ENCODE data around the gene PDGFC. TPM values are rescaled to one million over a fixed set of nuclear protein-coding genes. Genes with fewer than 3 reads are reported as not detected.

The PDGFC gene
- total RNA-seq, 1 donor from 2014 or later, result 82.5 TPM

- no peak overlapping the region for H3K4me3 ChIP-seq (ENCODE audit: low read depth, low read length)
- H3K36me3 ChIP-seq (ENCODE audit: control insufficient read depth, insufficient read depth, low read length), result no peaks in the 10 kb centered on the region
- TF ChIP-seq, protein P1, sequence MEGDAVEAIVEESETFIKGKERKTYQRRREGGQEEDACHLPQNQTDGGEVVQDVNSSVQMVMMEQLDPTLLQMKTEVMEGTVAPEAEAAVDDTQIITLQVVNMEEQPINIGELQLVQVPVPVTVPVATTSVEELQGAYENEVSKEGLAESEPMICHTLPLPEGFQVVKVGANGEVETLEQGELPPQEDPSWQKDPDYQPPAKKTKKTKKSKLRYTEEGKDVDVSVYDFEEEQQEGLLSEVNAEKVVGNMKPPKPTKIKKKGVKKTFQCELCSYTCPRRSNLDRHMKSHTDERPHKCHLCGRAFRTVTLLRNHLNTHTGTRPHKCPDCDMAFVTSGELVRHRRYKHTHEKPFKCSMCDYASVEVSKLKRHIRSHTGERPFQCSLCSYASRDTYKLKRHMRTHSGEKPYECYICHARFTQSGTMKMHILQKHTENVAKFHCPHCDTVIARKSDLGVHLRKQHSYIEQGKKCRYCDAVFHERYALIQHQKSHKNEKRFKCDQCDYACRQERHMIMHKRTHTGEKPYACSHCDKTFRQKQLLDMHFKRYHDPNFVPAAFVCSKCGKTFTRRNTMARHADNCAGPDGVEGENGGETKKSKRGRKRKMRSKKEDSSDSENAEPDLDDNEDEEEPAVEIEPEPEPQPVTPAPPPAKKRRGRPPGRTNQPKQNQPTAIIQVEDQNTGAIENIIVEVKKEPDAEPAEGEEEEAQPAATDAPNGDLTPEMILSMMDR (IDR thresholded peaks at IDR 0.05; ENCODE audit: insufficient read depth, low read length, poor library complexity, severe bottlenecking), result no peak
- no peaks in the 10 kb centered on the region for H3K27me3 ChIP-seq (ENCODE audit: control insufficient read depth, insufficient read depth, low read length)
- DNase-seq (ENCODE audit: low read depth), result no peak
These were observed 184.9 kb downstream of the PDGFC start for GRCh38 chr4:156786713-156787112.

GRCh38 chr4:156784970-156785369, 186.6 kb downstream of the PDGFC start:
- TF ChIP-seq, protein P1 (IDR thresholded peaks at IDR 0.05; ENCODE audit: insufficient read depth, low read length, poor library complexity, severe bottlenecking), result no peak
- no peak for DNase-seq (ENCODE audit: low read depth)
- Histone ChIP-seq H3K27me3 (ENCODE audit: control insufficient read depth, insufficient read depth, low read length) (no peaks in the 10 kb centered on the region), H3K36me3 (ENCODE audit: control insufficient read depth, insufficient read depth, low read length) (no peaks in the 10 kb centered on the region), H3K4me3 (ENCODE audit: low read depth, low read length) (no peak overlapping the region)

GRCh38 chr4:156783966-156784365, 187.6 kb downstream of the PDGFC start:
- Histone ChIP-seq H3K36me3 (ENCODE audit: control insufficient read depth, insufficient read depth, low read length) (no peaks in the 10 kb centered on the region), H3K4me3 (ENCODE audit: low read depth, low read length) (no peak overlapping the region), H3K27me3 (ENCODE audit: control insufficient read depth, insufficient read depth, low read length) (no peaks in the 10 kb centered on the region)
- no peak for DNase-seq (ENCODE audit: low read depth)
- TF ChIP-seq, protein P1 (IDR thresholded peaks at IDR 0.05; ENCODE audit: insufficient read depth, low read length, poor library complexity, severe bottlenecking), result no peak

DNA sequence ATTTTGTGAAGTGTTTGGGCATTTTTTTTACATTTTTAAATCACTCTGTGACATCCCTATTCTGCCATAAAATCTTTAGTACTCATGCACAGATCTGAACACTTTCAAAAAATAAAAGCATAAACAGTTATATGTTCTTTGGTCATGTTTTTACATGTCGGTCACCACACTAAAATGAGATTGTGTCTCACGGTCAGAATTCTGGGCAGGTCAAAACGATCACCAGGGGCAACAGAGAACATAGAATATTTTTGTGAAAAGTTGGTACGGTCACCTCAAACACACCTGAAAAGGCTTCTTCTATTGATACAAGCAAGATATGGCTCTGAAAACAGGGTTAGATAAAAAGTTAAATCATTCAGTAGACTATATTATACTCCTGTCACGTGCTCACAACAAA, 189.1 kb downstream of the PDGFC start:
- Histone ChIP-seq H3K36me3 (ENCODE audit: control insufficient read depth, insufficient read depth, low read length) (no peaks in the 10 kb centered on the region), H3K4me3 (ENCODE audit: low read depth, low read length) (no peak overlapping the region), H3K27me3 (ENCODE audit: control insufficient read depth, insufficient read depth, low read length) (no peaks in the 10 kb centered on the region)
- DNase-seq (ENCODE audit: low read depth), result no peak
- TF ChIP-seq, protein P1 (IDR thresholded peaks at IDR 0.05; ENCODE audit: insufficient read depth, low read length, poor library complexity, severe bottlenecking), result no peak

DNA sequence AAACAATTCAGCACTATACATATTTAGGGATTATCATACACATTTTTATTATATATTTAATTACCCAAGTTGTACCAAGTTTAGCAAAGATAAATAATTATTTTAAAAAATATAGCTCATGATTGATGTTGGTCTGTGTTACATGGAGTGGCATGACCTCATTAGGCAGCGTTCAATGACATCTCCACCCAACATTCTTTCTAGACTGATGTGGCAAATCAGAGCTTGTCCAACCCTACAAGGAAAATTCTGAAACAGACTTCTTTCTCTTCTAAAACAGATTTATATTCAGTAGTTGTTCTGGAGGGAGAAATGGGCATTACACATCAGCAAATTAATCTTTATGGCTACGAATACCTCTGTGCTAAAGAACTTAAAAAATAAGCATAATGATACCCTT, 189.7 kb downstream of the PDGFC start:
- Histone ChIP-seq H3K27me3 (ENCODE audit: control insufficient read depth, insufficient read depth, low read length) (no peaks in the 10 kb centered on the region), H3K36me3 (ENCODE audit: control insufficient read depth, insufficient read depth, low read length) (no peaks in the 10 kb centered on the region), H3K4me3 (ENCODE audit: low read depth, low read length) (no peak overlapping the region)
- TF ChIP-seq, protein P1 (IDR thresholded peaks at IDR 0.05; ENCODE audit: insufficient read depth, low read length, poor library complexity, severe bottlenecking), result no peak
- no peak for DNase-seq (ENCODE audit: low read depth)

DNA sequence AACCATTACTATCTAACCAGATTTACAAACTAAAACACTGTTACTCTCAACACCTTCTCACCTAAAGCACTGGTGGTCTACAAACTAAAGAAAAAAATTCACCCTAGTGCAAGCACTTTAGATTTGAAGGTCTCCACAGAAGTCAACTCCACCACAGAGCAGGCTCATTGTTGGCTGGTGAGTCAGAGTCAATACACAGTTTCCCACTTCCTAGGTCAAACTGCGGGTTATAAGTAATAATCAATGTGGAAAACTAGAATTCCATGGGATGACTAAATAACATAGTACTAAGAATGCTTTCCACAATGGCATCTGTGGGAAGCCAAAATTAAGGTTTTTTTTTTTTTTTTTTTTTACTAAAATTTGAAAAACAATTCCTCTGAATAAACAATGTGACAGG, 191.8 kb downstream of the PDGFC start:
- Histone ChIP-seq H3K27me3 (ENCODE audit: control insufficient read depth, insufficient read depth, low read length) (no peaks in the 10 kb centered on the region), H3K36me3 (ENCODE audit: control insufficient read depth, insufficient read depth, low read length) (no peaks in the 10 kb centered on the region), H3K4me3 (ENCODE audit: low read depth, low read length) (no peak overlapping the region)
- TF ChIP-seq, protein P1 (IDR thresholded peaks at IDR 0.05; ENCODE audit: insufficient read depth, low read length, poor library complexity, severe bottlenecking), result no peak
- peak; percentile 69 for DNase-seq (ENCODE audit: low read depth)
